ENCODE results near the gene H2BW1.
"Not testable (repeated sequence)": the region's sequence is repeated elsewhere in the genome, so short reads cannot be mapped to it uniquely, and the experiment has no call there.

H2BW1 gene, protein sequence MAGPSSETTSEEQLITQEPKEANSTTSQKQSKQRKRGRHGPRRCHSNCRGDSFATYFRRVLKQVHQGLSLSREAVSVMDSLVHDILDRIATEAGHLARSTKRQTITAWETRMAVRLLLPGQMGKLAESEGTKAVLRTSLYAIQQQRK

DNA sequence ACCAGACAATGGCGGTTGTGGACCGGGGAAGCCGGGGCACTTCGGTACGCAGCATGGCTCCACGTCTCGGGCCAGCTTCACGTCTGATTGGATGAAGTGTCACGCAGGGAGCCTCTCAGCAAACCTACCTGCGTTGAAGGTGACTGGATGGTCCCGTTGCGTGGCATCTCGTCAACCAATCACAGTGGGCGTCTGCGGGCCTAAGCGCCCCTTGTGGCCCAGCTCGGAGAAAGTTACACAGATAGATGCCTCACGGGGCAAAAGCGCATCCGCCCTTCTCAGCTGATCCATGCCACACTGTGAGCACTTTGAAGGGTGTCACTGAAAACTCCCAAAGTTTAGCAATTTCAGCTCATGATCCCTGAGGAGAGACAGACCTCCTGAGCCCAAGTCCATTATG is at the start of gene H2BW1:
Gene H2BW1 (minus strand): TSS at position 103 of the 400 bp plus-strand sequence. CDS start 132 bp downstream, outside the sequence.
- H3K4me3 ChIP-seq (ENCODE audit: low read depth, low read length), result no peak within 1 kb of the TSS

DNA sequence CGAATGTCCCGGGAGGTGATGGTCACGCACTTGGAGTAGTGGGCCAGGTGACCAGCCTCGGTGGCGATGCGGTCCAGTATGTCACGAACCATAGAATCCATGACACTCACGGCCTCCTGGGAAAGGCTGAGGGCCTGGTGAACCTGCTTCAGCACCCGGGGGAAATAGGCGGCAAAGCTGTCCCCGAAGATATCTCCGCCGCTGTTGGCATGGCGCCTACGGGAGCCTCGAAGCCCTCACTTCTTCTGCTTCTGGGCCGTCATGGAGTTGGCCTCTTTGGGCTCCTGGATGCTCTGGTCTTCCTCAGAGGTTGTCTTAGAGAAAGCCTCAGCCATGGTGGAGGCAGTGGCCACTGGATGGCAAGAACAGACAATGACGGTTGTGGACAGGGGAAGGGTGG is 49.1 kb upstream of the H2BW1 start:
- not testable (repeated sequence) for H3K4me3 ChIP-seq (ENCODE audit: low read depth, low read length)

DNA sequence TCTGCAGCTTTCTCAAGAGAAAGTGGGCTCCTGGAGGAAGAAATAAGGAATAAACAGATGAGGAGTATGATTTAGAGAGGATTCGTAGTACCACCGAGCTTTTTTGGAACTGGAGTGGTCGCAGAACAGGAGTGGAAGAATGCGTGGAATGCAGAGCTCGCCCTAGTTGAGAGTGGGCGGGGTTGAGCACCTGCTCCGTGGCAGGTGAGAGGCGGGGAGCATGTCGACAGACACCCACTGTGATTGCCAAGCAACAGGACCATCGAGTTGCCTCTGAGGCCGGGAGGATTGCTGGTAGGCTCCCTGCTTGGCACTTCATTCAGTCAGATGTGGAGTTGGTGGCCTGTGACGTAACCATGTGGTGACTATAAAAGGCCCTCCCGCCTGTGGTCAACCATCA is 41.4 kb upstream of the H2BW1 start:
- H3K4me3 ChIP-seq (ENCODE audit: low read depth, low read length), result not testable (repeated sequence)

DNA sequence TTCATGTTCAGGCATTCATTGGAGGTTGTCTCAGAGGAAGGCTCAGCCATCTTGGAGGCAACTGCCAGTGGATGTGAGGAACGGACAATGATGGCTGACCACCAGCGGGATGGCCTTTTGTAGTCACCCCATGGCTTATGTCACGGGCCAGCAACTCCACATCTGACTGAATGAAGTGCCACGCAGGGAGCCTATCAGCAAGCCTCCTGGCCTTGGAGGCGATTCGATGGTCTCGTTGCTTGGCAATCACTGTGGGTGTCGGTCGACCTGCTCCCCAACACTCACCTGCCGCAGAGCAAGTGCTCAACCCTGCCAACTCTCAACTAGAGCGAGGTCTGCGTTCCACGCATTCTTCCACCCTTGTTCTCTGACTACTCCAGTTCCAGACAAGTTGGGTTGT is 33.7 kb upstream of the H2BW1 start:
- no peak overlapping the region for H3K4me3 ChIP-seq (ENCODE audit: low read depth, low read length)

DNA sequence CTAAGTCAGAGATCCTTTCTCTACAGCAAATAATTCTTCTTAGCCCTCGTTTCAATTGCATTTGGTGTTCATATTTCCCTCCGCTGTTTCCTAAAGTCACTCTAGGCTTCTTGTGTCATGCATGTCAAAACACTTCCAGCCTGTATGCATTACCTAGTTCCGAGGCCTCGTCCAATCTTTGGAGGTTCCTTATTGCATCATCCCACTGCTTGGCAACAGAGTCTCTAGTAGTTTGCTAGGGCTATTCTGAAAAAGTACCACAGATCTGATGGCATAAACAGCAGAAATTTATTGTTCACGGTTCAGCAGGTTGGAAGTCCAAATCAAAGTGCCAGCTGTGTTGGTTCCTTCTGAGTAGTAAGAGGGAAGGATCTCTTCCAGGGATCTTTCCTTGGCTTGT is 32.1 kb upstream of the H2BW1 start:
- no peak overlapping the region for H3K4me3 ChIP-seq (ENCODE audit: low read depth, low read length)

DNA sequence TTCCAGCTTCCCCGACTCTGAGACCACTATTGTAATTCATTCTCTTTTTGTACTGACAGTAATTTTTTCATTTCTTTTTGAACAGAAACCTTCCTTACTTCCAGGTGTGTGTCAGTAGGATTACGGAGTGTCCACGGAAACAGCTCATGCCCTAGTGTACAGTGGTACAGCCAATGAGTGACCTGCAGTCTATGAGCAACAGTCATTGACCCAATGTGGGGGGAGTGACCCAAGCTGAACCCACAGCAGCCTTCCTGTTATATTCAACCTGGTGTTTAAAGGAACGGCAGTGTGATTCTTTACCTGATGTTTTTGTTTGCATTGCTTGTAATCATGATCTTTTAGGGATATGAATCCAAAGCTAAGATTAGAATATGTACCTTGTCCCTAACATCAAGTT is 27.5 kb upstream of the H2BW1 start:
- H3K4me3 ChIP-seq (ENCODE audit: low read depth, low read length), result no peak overlapping the region

DNA sequence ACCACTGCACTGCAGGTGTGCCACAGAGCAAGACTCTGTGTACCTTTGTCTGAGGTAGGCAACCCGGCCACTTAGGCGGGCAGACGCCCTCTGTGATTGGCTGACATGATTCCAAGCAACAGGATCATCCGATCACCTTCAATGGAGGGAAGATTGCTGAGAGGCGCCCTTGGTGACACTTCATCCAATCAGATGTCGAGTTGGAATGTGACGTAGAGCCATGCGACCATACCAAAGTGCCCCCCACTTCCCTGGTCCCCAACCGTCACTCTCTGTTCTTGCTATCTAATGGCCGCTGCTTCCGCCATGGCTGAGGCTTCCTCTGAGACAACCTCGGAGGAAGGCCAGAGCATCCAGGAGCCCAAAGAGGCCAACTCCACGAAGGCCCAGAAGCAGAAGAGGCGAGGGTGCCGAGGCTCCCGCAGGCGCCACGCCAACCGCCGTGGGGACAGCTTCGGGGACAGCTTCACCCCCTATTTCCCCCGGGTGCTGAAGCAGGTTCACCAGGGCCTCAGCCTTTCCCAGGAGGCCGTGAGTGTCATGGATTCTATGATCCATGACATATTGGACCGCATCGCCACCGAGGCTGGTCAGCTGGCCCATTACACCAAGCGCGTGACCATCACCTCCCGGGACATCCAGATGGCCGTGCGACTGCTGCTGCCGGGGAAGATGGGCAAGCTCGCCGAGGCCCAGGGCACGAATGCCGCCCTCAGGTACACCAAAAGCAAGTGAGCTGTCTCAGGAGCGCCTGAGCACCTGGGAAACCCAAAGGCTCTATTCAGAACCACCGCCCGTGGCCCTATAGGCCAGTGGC is 26.4 kb upstream of the H2BW1 start, which contains the start of gene H2BW2:
Gene H2BW2 (plus strand): TSS at position 268 of the 817 bp plus-strand sequence. CDS start 39 bp downstream, at position 307.
- no peak within 1 kb of the TSS for H3K4me3 ChIP-seq (ENCODE audit: low read depth, low read length)

DNA sequence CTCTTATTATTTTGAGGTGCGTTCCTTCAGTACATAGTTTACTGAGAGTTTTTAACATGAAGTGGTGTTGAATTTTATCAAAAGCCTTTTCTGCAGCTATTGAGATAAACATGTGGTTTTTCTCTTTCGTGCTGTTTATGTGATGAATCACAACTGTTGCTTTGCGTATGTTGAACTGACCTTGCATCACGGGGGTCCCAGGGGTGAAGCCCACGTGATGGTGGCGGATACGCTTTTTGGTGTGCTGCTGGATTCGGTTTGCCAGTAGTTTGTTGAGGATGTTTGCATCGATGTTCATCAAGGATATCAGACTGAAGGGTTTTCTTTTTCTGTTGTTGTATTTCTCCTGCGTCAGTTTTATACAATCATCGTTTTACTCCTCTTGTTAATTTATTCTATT is 4.6 kb upstream of the H2BW1 start:
- no peak overlapping the region for H3K4me3 ChIP-seq (ENCODE audit: low read depth, low read length)

DNA sequence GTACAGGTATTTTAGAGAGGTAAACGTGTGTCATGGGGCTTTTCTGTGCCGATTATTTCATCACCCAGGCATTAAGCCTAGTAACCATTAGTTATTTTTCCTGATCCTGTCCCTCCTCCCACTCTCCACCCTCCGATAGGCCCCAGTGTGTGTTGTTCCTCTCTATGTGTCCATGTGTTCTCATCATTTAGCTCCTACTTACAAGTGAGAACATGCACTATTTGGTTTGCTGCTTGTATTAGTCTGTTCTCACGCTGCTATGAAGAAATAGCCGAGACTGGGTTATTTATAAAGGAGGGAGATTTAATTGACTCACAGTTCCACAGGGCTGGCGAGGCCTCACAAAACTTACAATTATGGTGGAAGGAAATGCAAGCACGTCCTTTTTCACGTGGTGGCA is 2.1 kb upstream of the H2BW1 start:
- not testable (repeated sequence) for H3K4me3 ChIP-seq (ENCODE audit: low read depth, low read length)

DNA sequence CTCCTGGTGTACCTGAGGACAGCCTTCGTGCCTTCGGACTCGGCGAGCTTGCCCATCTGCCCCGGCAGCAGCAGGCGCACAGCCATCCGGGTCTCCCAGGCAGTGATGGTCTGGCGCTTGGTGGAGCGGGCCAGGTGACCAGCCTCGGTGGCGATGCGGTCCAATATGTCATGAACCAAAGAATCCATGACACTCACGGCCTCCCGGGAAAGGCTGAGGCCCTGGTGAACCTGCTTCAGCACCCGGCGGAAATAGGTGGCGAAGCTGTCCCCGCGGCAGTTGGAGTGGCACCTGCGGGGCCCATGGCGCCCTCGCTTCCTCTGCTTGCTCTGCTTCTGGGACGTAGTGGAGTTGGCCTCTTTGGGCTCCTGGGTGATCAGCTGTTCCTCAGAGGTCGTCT is 350 bp downstream of the H2BW1 start:
- no peak overlapping the region for H3K4me3 ChIP-seq (ENCODE audit: low read depth, low read length)

DNA sequence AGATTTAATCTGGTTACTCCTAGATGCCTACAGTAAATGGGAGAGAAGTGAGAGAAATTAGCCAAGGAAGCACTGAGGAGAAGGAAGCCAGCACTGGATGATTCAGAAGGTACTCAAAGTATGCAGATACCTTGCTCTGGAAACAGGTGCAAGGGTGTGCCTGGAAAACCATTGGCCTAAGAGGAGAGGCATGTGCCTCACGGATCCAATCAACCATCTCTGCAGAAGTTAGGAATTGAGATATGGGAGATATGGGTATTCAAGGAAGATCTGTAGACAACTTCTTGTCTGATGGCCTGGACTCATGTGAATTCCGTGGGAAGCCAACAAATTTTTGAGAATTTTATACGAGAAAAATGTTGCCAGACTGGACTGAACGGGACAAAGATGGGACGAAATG is 4.7 kb downstream of the H2BW1 start:
- H3K4me3 ChIP-seq (ENCODE audit: low read depth, low read length), result no peak overlapping the region

DNA sequence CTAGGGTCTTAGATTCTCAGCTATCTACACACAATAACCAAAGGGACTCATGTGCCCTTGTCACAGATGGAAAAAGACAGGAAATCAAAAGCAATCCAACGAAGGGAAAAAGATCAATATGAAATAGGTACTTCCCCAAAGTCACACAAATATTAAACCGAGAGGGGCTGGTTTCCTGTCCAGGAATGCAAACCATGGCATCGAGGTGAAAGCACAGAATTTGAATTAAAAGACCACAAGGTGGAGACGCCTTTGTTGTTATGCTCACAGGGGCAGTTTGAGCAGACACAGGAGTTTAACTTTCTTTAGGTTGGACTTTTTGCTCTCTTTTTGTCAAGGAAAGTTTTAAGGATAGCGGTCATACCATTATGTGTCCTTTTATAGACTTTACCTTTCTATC is 14.3 kb downstream of the H2BW1 start:
- H3K4me3 ChIP-seq (ENCODE audit: low read depth, low read length), result no peak overlapping the region

DNA sequence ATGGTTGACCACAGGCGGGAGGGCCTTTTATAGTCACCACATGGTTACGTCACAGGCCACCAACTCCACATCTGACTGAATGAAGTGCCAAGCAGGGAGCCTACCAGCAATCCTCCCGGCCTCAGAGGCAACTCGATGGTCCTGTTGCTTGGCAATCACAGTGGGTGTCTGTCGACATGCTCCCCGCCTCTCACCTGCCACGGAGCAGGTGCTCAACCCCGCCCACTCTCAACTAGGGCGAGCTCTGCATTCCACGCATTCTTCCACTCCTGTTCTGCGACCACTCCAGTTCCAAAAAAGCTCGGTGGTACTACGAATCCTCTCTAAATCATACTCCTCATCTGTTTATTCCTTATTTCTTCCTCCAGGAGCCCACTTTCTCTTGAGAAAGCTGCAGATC is 30.0 kb downstream of the H2BW1 start:
- H3K4me3 ChIP-seq (ENCODE audit: low read depth, low read length), result not testable (repeated sequence)

DNA sequence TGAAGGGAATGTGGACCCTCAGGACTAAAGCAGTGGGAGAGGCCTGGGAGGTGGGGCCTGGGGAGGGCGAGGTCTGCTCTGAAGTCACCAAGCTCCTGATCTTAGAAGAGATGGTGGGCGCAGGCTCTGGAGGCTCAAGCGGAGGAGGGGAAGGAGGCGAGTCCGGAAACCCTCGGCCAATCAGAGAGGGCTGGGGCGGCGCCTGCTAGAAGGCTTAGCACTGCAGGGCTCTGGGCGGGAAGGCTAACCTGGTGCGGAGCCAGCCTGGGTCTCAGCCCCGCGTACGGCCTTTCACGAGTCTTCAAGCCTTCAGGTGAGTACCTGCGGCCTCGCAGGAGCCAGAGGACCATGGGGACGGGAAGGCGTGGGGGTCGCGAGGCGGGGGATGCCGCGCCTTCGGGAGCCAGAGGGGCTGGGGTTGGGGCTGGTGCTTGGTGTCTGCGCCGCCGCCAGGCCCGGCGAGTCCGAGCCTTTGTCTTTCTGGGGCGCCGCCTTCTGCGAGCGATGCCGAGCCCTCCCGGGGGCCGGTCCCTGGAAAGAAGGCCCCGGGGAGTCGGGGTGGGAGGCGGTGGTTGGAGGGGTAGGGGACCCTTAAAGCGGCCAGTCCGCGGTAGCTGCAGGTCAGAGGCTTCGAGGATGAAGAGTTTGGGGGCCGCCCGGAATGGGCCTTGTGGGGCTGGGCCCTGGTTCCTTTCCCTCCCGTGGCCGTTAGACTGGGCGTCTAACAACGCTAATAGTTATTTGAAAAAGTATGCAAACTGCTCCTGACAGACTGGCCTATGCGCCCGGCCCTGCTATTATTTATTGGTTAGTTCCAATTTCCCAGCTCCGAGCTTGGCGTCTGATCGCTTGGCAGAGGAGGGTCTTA is 50.9 kb downstream of the H2BW1 start, which contains the start of gene TMSB15B:
Gene TMSB15B (plus strand): TSS at position 217 of the 868 bp plus-strand sequence.
- H3K4me3 ChIP-seq (ENCODE audit: low read depth, low read length), result not testable (repeated sequence)
